Rectal smooth muscle tissue (tissue), 1 donor: ENCODE results near the gene FKBP11.
"Not testable (repeated sequence)": the region's sequence is repeated elsewhere in the genome, so short reads cannot be mapped to it uniquely, and the experiment has no call there.

ENCODE experiments used
- H3K27ac ChIP-seq: one replicate; pipeline ENCODE4 v1.7.0; 2013; ENCODE audit warnings: low read depth, low read length, inconsistent platforms
- H3K27me3 ChIP-seq: one replicate; pipeline ENCODE4 v1.7.0; 2013; ENCODE audit warnings: low read length; ENCODE audit not compliant: control insufficient read depth, insufficient read depth
- H3K36me3 ChIP-seq: one replicate; pipeline ENCODE4 v1.7.0; 2013; ENCODE audit warnings: low read length; ENCODE audit not compliant: control insufficient read depth, insufficient read depth
- H3K4me1 ChIP-seq: one replicate; pipeline ENCODE4 v1.7.0; 2013; ENCODE audit warnings: low read length; ENCODE audit not compliant: control insufficient read depth, insufficient read depth
- H3K4me3 ChIP-seq: one replicate; pipeline ENCODE4 v1.7.0; 2013; ENCODE audit warnings: low read length
- H3K9ac ChIP-seq: one replicate; pipeline ENCODE4 v1.7.0; 2013; ENCODE audit warnings: low read length

FKBP11 gene

GRCh38 chr12:48890657-48891418 lies 34.5 kb downstream of the FKBP11 start:
- H3K4me3 ChIP-seq = peak overlapping the region; percentile 46
- H3K36me3 ChIP-seq = no peaks in the 10 kb centered on the region
- no peak overlapping the region for H3K9ac ChIP-seq
- H3K4me1 ChIP-seq = no peaks in the 10 kb centered on the region
- no peak overlapping the region for H3K27ac ChIP-seq
- H3K27me3 ChIP-seq = no peaks in the 10 kb centered on the region

GRCh38 chr12:48889679-48890078 lies 35.6 kb downstream of the FKBP11 start:
- Histone ChIP-seq H3K4me3 (no peak overlapping the region), H3K36me3 (no peaks in the 10 kb centered on the region), H3K27ac (no peak overlapping the region), H3K9ac (no peak overlapping the region), H3K27me3 (no peaks in the 10 kb centered on the region), H3K4me1 (no peaks in the 10 kb centered on the region)

- Histone ChIP-seq H3K27ac (no peak overlapping the region), H3K27me3 (no peaks in the 10 kb centered on the region), H3K9ac (no peak overlapping the region), H3K4me1 (no peaks in the 10 kb centered on the region), H3K4me3 (no peak overlapping the region), H3K36me3 (no peaks in the 10 kb centered on the region)
These were observed 41.8 kb downstream of the FKBP11 start for GRCh38 chr12:48883305-48884161.

GRCh38 chr12:48882972-48883304 lies 42.4 kb downstream of the FKBP11 start:
- H3K36me3 ChIP-seq = no peaks in the 10 kb centered on the region
- no peaks in the 10 kb centered on the region for H3K4me1 ChIP-seq
- H3K27ac ChIP-seq = no peak overlapping the region
- no peak overlapping the region for H3K9ac ChIP-seq
- no peaks in the 10 kb centered on the region for H3K27me3 ChIP-seq
- H3K4me3 ChIP-seq = no peak overlapping the region

- Histone ChIP-seq H3K9ac (no peak overlapping the region), H3K27me3 (no peaks in the 10 kb centered on the region), H3K4me1 (no peaks in the 10 kb centered on the region), H3K36me3 (no peaks in the 10 kb centered on the region), H3K27ac (no peak overlapping the region), H3K4me3 (no peak overlapping the region)
These were observed 43.0 kb downstream of the FKBP11 start for GRCh38 chr12:48882315-48882687.

DNA sequence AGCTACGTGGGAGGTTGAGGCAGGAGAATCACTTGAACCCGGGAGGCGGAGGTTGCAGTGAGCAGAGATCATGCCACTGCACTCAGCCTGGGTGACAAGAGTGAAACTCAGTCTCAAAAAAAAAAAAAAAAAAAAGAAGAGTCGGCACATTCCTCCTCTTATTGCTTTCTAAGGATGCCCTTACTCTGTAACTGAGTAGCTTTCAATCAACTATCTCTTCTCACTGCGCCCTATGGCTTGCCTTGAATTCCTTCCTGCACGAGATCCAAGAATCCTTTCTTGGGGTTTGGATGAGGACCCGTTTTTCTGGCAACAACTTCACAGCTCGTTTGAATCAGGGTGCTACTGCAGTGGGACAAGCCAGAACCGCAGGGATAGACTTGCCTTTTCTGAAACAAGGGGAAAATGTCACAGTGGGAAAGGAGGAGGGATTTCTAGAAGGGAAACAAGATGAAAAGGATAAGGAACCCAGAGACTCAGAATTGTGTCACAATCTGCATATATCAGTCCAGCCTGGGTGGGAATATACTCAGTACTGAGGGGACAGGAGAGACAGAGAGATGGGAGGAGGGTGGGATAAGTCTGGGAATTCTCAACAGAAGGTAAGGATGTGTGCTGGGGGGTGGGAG lies 43.5 kb downstream of the FKBP11 start:
- H3K27ac ChIP-seq = no peak overlapping the region
- H3K27me3 ChIP-seq = no peaks in the 10 kb centered on the region
- no peaks in the 10 kb centered on the region for H3K36me3 ChIP-seq
- no peak overlapping the region for H3K9ac ChIP-seq
- no peak overlapping the region for H3K4me3 ChIP-seq
- no peaks in the 10 kb centered on the region for H3K4me1 ChIP-seq

DNA sequence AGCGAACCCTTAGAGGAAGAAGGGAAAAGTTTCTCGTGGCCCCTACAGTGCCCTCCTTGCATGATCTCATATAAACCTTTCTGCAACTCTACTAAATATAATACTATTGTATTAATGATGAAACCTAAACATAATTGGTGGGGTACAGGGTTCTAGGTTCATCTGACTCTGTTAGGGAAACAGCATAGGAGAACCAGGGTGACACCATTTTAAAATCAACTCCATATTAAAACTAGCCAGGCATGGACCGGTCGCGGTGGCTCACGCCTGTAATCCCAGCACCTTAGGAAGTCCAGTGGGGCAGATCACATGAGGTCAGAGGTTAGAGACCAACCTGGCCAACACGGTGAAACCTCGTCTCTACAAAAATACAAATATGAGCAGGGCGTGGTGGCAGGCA lies 44.6 kb downstream of the FKBP11 start:
- no peak overlapping the region for H3K9ac ChIP-seq
- no peak overlapping the region for H3K27ac ChIP-seq
- no peak overlapping the region for H3K4me3 ChIP-seq
- H3K4me1 ChIP-seq = no peaks in the 10 kb centered on the region
- no peaks in the 10 kb centered on the region for H3K27me3 ChIP-seq
- H3K36me3 ChIP-seq = no peaks in the 10 kb centered on the region

DNA sequence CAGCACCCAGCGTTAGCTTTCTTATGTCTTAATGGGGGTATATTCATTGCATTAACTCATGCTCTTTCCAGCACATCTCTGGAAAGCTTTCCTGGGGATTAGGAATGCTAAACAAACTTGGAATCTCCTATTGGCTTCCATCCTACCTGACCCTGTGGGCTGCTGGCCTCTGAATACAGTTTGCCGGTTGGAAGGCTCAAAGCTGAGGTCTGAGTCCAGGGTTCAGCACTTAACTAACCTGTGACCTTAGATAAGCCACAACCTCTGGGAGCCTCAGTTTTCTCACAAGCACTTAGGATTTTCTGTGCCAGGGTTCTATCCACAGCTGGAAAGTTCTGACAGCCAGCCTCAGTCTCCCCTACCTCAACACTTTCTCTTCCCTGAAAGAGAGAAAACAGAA lies 46.7 kb downstream of the FKBP11 start:
- no peak overlapping the region for H3K4me3 ChIP-seq
- no peak overlapping the region for H3K9ac ChIP-seq
- H3K36me3 ChIP-seq = no peaks in the 10 kb centered on the region
- H3K27me3 ChIP-seq = no peaks in the 10 kb centered on the region
- no peaks in the 10 kb centered on the region for H3K4me1 ChIP-seq
- H3K27ac ChIP-seq = no peak overlapping the region

- Histone ChIP-seq H3K4me3 (no peak overlapping the region), H3K4me1 (no peaks in the 10 kb centered on the region), H3K36me3 (no peaks in the 10 kb centered on the region), H3K27ac (no peak overlapping the region), H3K27me3 (no peaks in the 10 kb centered on the region), H3K9ac (no peak overlapping the region)
These were observed 49.3 kb downstream of the FKBP11 start for GRCh38 chr12:48875944-48876515.

- not testable (repeated sequence) for H3K27ac ChIP-seq, H3K4me3 ChIP-seq, H3K27me3 ChIP-seq, H3K36me3 ChIP-seq, H3K9ac ChIP-seq, H3K4me1 ChIP-seq
These were observed 51.8 kb downstream of the FKBP11 start for GRCh38 chr12:48873534-48873933.

DNA sequence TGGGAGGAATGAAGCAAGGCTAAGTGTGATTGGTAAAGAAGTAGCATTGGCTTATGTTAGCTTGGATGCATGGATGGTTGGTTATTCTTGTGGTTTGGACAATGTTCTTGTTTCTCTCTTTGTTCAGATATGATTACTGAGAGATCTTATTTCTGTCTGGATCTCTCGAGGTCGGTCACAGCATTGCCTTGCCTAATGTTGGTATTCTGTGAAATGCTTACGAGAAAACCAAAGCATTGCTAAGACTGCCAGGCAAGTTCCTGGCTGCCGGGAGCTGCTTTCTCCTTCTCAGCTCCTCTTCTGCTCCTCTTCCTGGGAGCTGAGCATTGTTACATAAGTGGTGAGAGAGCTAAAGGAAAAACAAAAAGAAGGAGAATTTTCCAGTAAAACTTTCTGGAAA lies 52.2 kb downstream of the FKBP11 start:
- Histone ChIP-seq H3K36me3 (no peaks in the 10 kb centered on the region), H3K27ac (no peak overlapping the region), H3K27me3 (no peaks in the 10 kb centered on the region), H3K4me3 (no peak overlapping the region), H3K9ac (no peak overlapping the region), H3K4me1 (no peaks in the 10 kb centered on the region)
